H1 (cell line): Measurements from ENCODE around the gene BAX. TPM values are rescaled to one million over a fixed set of nuclear protein-coding genes. Genes with fewer than 3 reads are reported as not detected.

ENCODE experiments used
- CTCF ChIA-PET: fragments of 300-600 bp; sonication (Branson Sonifier 250); formaldehyde crosslinking; loops from one replicate; lab custom pipeline; 2021; ENCODE audit not compliant: partially characterized antibody; lab: Charles Lee
- POLR2A ChIA-PET: fragments of 300-600 bp; sonication (Branson Sonifier 250); formaldehyde crosslinking; loops from one replicate; lab custom pipeline; 2021; ENCODE audit warnings: inconsistent platforms; ENCODE audit not compliant: partially characterized antibody; lab: Charles Lee
- DNase-seq, 2 experiments: peaks; one replicate each; pipeline versions ENCODE4 v3.0.0 to v3.0.0-alpha.2; 2010 to 2022; ENCODE audit warnings: low spot score in 2 of 2, low read depth in 1 of 2, mixed read lengths in 1 of 2
- FAIRE-seq: peaks from 2 replicates; lab custom pipeline; 2011; peaks lifted over from hg19 to GRCh38; lab: Jason Lieb, UNC
- H2AFZ ChIP-seq: 2 replicates; pipeline ENCODE4 v1.8.1; 2012; ENCODE audit warnings: low read length, inconsistent platforms
- H2AK5ac ChIP-seq: 2 replicates; pipeline ENCODE4 v1.6.1; 2013; ENCODE audit warnings: low read depth, low read length
- H2BK120ac ChIP-seq: replicated peaks from 2 replicates; pipeline ENCODE3; 2013; ENCODE audit warnings: low read depth, low read length, inconsistent platforms
- H2BK12ac ChIP-seq: 2 replicates; pipeline ENCODE4 v1.6.1; 2013; ENCODE audit warnings: low read depth, low read length
- H2BK15ac ChIP-seq: 2 replicates; pipeline ENCODE4 v1.6.1; 2013; ENCODE audit warnings: low read length
- H2BK20ac ChIP-seq: 2 replicates; pipeline ENCODE4 v1.6.1; 2013; ENCODE audit warnings: low read length
- H2BK5ac ChIP-seq: 2 replicates; pipeline ENCODE4 v1.6.1; 2013; ENCODE audit warnings: low read depth, low read length
- H3K14ac ChIP-seq: 2 replicates; pipeline ENCODE4 v1.6.1; 2013; ENCODE audit warnings: inconsistent platforms; ENCODE audit not compliant: insufficient read length
- H3K18ac ChIP-seq: 2 replicates; pipeline ENCODE4 v1.6.1; 2013; ENCODE audit warnings: low read length; ENCODE audit errors: extremely low read depth
- H3K23ac ChIP-seq: 2 replicates; pipeline ENCODE4 v1.6.1; 2013; ENCODE audit warnings: inconsistent platforms; ENCODE audit not compliant: insufficient read length
- H3K23me2 ChIP-seq: 2 replicates; pipeline ENCODE4 v1.6.1; 2013; ENCODE audit warnings: low read depth, low read length
- H3K27ac ChIP-seq: 2 replicates; pipeline ENCODE4 v1.6.1; 2011; ENCODE audit warnings: low read depth, low read length, inconsistent platforms
- H3K27me3 ChIP-seq, 4 experiments: replicated peaks in 1 of 4; 1 replicate in 1 of 4; 2 replicates in 3 of 4; pipeline versions ENCODE4 v1.6.1 to v1.8.1; 2011 to 2013; ENCODE audit warnings: low read length in 3 of 4, mild to moderate bottlenecking in 3 of 4, inconsistent platforms in 2 of 4, mixed read lengths in 2 of 4, moderate library complexity in 1 of 4; ENCODE audit not compliant: control insufficient read depth in 3 of 4, insufficient read depth in 3 of 4; ENCODE audit errors: extremely low read depth in 1 of 4
- H3K36me3 ChIP-seq, 4 experiments: 2 replicates each; pipeline versions ENCODE4 v1.6.1 to v1.8.1; 2011 to 2013; ENCODE audit warnings: mild to moderate bottlenecking in 4 of 4, low read length in 3 of 4, moderate library complexity in 2 of 4, control low read depth in 1 of 4, inconsistent platforms in 1 of 4; ENCODE audit not compliant: insufficient read depth in 4 of 4, control insufficient read depth in 2 of 4
- H3K4ac ChIP-seq: replicated peaks from 2 replicates; pipeline ENCODE3; 2013; ENCODE audit warnings: low read length, low read depth, mixed read lengths, inconsistent platforms; ENCODE audit not compliant: insufficient read length
- H3K4me1 ChIP-seq, 4 experiments: replicated peaks in 1 of 4; 1 replicate in 1 of 4; 2 replicates in 3 of 4; pipeline versions ENCODE4 v1.6.1 to v1.8.1; 2011 to 2013; ENCODE audit warnings: low read length in 3 of 4, inconsistent platforms in 2 of 4, mixed read lengths in 1 of 4; ENCODE audit not compliant: insufficient read depth in 4 of 4, control insufficient read depth in 3 of 4
- H3K4me2 ChIP-seq, 2 experiments: 2 replicates each; pipeline versions ENCODE4 v1.6.1 to v1.8.1; 2011 to 2013; ENCODE audit warnings: low read depth in 2 of 2, low read length in 2 of 2, control low read depth in 1 of 2, inconsistent platforms in 1 of 2, mild to moderate bottlenecking in 1 of 2; ENCODE audit not compliant: insufficient read depth in 1 of 2
- H3K4me3 ChIP-seq, 4 experiments: fragments of 200-600, 300-600 bp in 1 of 4; sonication (generic), shearing (Covaris generic), sonication (Bioruptor Twin) in 1 of 4; 2 replicates each; pipeline versions ENCODE4 v1.5.1 to v1.8.1; 2011 to 2016; ENCODE audit warnings: low read length in 4 of 4, low read depth in 3 of 4, control low read depth in 2 of 4, inconsistent platforms in 2 of 4, mild to moderate bottlenecking in 2 of 4, mixed read lengths in 1 of 4, moderate library complexity in 1 of 4; ENCODE audit not compliant: insufficient read depth in 2 of 4; ENCODE audit errors: extremely low read depth in 1 of 4
- H3K56ac ChIP-seq: replicated peaks from 2 replicates; pipeline ENCODE3; 2013; ENCODE audit warnings: low read depth, mild to moderate bottlenecking, mixed read lengths, low read length, inconsistent platforms; ENCODE audit not compliant: insufficient read length
- H3K79me1 ChIP-seq: 2 replicates; pipeline ENCODE4 v1.6.1; 2013; ENCODE audit warnings: low read depth, low read length, control low read depth
- H3K79me2 ChIP-seq, 2 experiments: 2 replicates each; pipeline versions ENCODE4 v1.6.1 to v1.8.1; 2012 to 2013; ENCODE audit warnings: low read length in 2 of 2, mild to moderate bottlenecking in 2 of 2, inconsistent platforms in 1 of 2; ENCODE audit not compliant: insufficient read depth in 2 of 2, control insufficient read depth in 1 of 2
- H3K9ac ChIP-seq, 4 experiments: replicated peaks in 1 of 4; 1 replicate in 1 of 4; 2 replicates in 3 of 4; pipeline versions ENCODE4 v1.6.1 to v1.8.1; 2011 to 2013; ENCODE audit warnings: low read depth in 3 of 4, low read length in 3 of 4, control low read depth in 2 of 4, mild to moderate bottlenecking in 2 of 4, moderate library complexity in 2 of 4, inconsistent platforms in 1 of 4; ENCODE audit errors: extremely low read depth in 1 of 4
- H3K9me3 ChIP-seq, 2 experiments: 2 replicates each; pipeline versions ENCODE4 v1.6.1 to v1.8.1; 2012 to 2013; ENCODE audit warnings: mild to moderate bottlenecking in 2 of 2, moderate library complexity in 2 of 2, control low read depth in 1 of 2, inconsistent platforms in 1 of 2, low read depth in 1 of 2, low read length in 1 of 2, mixed read lengths in 1 of 2; ENCODE audit not compliant: insufficient read depth in 2 of 2
- H4K20me1 ChIP-seq, 2 experiments: replicated peaks in 1 of 2; 2 replicates each; pipeline versions ENCODE3 to v1.8.1; 2011 to 2013; ENCODE audit warnings: inconsistent platforms in 2 of 2, low read length in 2 of 2, mild to moderate bottlenecking in 1 of 2; ENCODE audit not compliant: insufficient read depth in 2 of 2, control insufficient read depth in 1 of 2
- H4K5ac ChIP-seq: 2 replicates; pipeline ENCODE4 v1.6.1; 2013; ENCODE audit warnings: low read length, low read depth, mixed read lengths, inconsistent platforms; ENCODE audit not compliant: insufficient read length
- H4K8ac ChIP-seq: 2 replicates; pipeline ENCODE4 v1.8.0; 2013; ENCODE audit warnings: mild to moderate bottlenecking, moderate library complexity, low read length, inconsistent platforms; ENCODE audit not compliant: insufficient read depth; ENCODE audit errors: extremely low read depth
- H4K91ac ChIP-seq: replicated peaks from 2 replicates; pipeline ENCODE3; 2013; ENCODE audit warnings: low read length, mixed read lengths, inconsistent platforms; ENCODE audit not compliant: insufficient read length
- BACH1 ChIP-seq: IDR thresholded peaks from 2 replicates; pipeline ENCODE4 v1.6.1; 2012; ENCODE audit warnings: low read length, improper control_type of control experiment
- CBX8 ChIP-seq: fragments of 300-800, 300-1000 bp; sonication (generic); IDR thresholded peaks from 2 replicates; pipeline ENCODE4 v1.7.1; 2016; ENCODE audit warnings: low read depth, low read length, borderline replicate concordance
- CREB1 ChIP-seq: IDR thresholded peaks from 2 replicates; pipeline ENCODE4 v1.6.1; 2012; ENCODE audit warnings: inconsistent platforms
- FOSL1 ChIP-seq: IDR thresholded peaks from 2 replicates; pipeline ENCODE4 v1.6.1; 2011; ENCODE audit warnings: mild to moderate bottlenecking, low read depth, low read length, moderate library complexity; ENCODE audit not compliant: insufficient read depth
- GABPA ChIP-seq: IDR thresholded peaks from 2 replicates; pipeline ENCODE4 v1.6.1; 2011; ENCODE audit warnings: mild to moderate bottlenecking, low read length, moderate library complexity, borderline replicate concordance; ENCODE audit not compliant: insufficient read depth
- GTF2F1 ChIP-seq: IDR thresholded peaks from 2 replicates; pipeline ENCODE4 v1.6.1; 2012; ENCODE audit warnings: low read depth, low read length, improper control_type of control experiment, borderline replicate concordance
- NANOG ChIP-seq: IDR thresholded peaks from 2 replicates; pipeline ENCODE4 v1.6.1; 2011; ENCODE audit warnings: low read length, low read depth, mild to moderate bottlenecking, inconsistent platforms; ENCODE audit not compliant: insufficient read depth, poor library complexity, severe bottlenecking
- PHF8 ChIP-seq: fragments of 200-600 bp; sonication (generic); conservative IDR thresholded peaks from 2 replicates; pipeline ENCODE4 v1.7.1; 2012; ENCODE audit warnings: low read depth, mild to moderate bottlenecking, inconsistent platforms, low read length, moderate library complexity
- POLR2A ChIP-seq, 2 experiments: IDR thresholded peaks; 1 replicate in 1 of 2; 2 replicates in 1 of 2; pipeline ENCODE4 v1.6.1; 2011; ENCODE audit warnings: low read depth in 2 of 2, low read length in 2 of 2, mild to moderate bottlenecking in 2 of 2; ENCODE audit errors: control extremely low read depth in 1 of 2
- SAP30 ChIP-seq: fragments of 300-600 bp; sonication (generic); IDR thresholded peaks from 2 replicates; pipeline ENCODE4 v1.7.1; 2012; ENCODE audit warnings: low read length, moderate library complexity, mild to moderate bottlenecking, inconsistent platforms; ENCODE audit not compliant: insufficient read depth, insufficient replicate concordance
- SIN3A ChIP-seq, 2 experiments: IDR thresholded peaks in 1 of 2; conservative IDR thresholded peaks in 1 of 2; 2 replicates each; pipeline ENCODE4 v1.6.1; 2011 to 2012; ENCODE audit warnings: low read length in 2 of 2, improper control_type of control experiment in 1 of 2, low read depth in 1 of 2, mild to moderate bottlenecking in 1 of 2
- TAF1 ChIP-seq: IDR thresholded peaks from 2 replicates; pipeline ENCODE4 v1.6.1; 2011; ENCODE audit warnings: mild to moderate bottlenecking, low read depth, low read length
- TAF7 ChIP-seq: optimal IDR thresholded peaks from 2 replicates; pipeline ENCODE3; 2011; ENCODE audit warnings: low read depth, mild to moderate bottlenecking, inconsistent platforms, low read length, moderate library complexity, borderline replicate concordance
- WGBS, 2 experiments: shearing (Covaris generic) in 1 of 2; methylation state at CpG; one replicate each; pipeline versions ENCODE4 v1.1.6 to v1.1.7; 2013 to 2015; ENCODE audit warnings: low lambda C conversion rate in 2 of 2, mixed read lengths in 2 of 2, inconsistent platforms in 1 of 2, low coverage in 1 of 2, missing lambda C conversion rate in 1 of 2; ENCODE audit not compliant: insufficient replicate concordance in 2 of 2, insufficient coverage in 1 of 2, insufficient read length in 1 of 2; ENCODE audit errors: extremely low coverage in 1 of 2, missing lambda C conversion rate in 1 of 2; 5-methylcytosine and 5-hydroxymethylcytosine counted together
- polyA plus RNA-seq, 7 experiments: library from polyadenylated mRNA; depleted of rRNA in 3 of 7; stranded (reverse) in 5 of 7; unstranded in 2 of 7; fragments of >200 nt in 5 of 7; fragments of 200-250 nt in 2 of 7; gene quantifications; 1 replicate in 5 of 7; 2 replicates in 1 of 7; 4 replicates in 1 of 7; pipeline versions ENCODE4 v1.2.1 to v1.2.3, GENCODE V29; 2011 to 2013; ENCODE audit warnings: missing spikeins in 2 of 7, mixed read lengths in 2 of 7
- total RNA-seq: library from RNA; stranded (reverse); fragmentation: NEBNext Ultra II Directional; extraction: Animal tissue kit (Norgen Biotek cat#: 25700); gene quantifications from 2 replicates; pipeline ENCODE4 v1.2.1, GENCODE V29; 2021

BAX gene
- total and polyA plus RNA-seq, 2 of the 8 experiments (the other 6 are each of a cell fraction or from before 2014, with no cell fraction given) = 257 to 346 TPM

DNA sequence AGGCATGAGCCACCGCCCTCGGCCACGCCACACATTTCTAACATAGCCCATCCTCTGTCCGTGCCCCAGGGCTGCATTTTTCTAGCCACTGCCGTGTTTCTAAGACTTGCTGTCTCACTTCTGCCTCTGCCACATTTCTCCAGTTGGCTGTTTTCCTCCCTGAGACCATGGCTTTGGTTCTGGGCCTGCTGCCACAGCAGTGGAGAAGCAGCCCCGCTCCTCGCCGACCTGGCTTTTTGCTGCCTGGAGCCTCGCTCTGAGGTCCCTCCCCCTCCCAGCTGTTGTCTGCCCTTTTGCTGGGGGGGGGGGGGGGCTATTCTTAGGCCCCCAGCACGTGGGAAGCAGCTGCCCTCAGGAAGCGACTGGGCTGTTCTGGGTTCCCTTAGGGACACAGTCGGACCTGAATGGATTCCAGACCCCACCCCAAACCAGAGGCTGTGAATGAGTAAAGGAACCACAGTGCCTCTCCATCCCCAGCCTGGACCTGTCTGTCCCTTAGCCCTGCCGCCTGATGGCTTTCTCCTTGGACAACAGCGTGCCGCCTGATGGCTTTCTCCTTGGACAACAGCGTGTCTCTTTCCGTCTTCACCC lies 35.1 kb downstream of the BAX start:
- Histone ChIP-seq H2AK5ac (no peak overlapping the region), H2BK20ac (no peak overlapping the region), H3K79me2 (peaks cover 5 to 15% of the 10 kb centered on the region in 2 experiments; a peak in 3 of 4 replicates), H3K27me3 (no peaks in the 10 kb centered on the region), H3K36me3 (peaks cover 3 to 21% (median 9%) of the 10 kb centered on the region in 4 experiments; a peak in 5 of 8 replicates), H3K27ac (no peak overlapping the region), H3K79me1 (peaks cover 8% of the 10 kb centered on the region), H3K9me3 (no peaks in the 10 kb centered on the region), H4K91ac (no peak overlapping the region), H2AFZ (no peak overlapping the region), H3K23ac (no peak overlapping the region), H4K20me1 (peaks cover 0 to 10% of the 10 kb centered on the region in 2 experiments), H3K4me1 (peaks cover 0 to 3% (median 0%) of the 10 kb centered on the region in 4 experiments; a peak in 2 of 7 replicates), H3K14ac (no peak overlapping the region), H2BK120ac (no peak overlapping the region), H4K5ac (no peak overlapping the region), H3K56ac (no peak overlapping the region), H4K8ac (no peak overlapping the region; the same call in 1 of the 2 replicates), H3K4me2 (no peak overlapping the region; a peak in 1 of 4 replicates), H2BK15ac (no peak overlapping the region), H3K18ac (no peak overlapping the region), H3K9ac (no peak overlapping the region), H2BK12ac (no peak overlapping the region), H3K4ac (no peak overlapping the region), H3K4me3 (no peak overlapping the region), H3K23me2 (peaks cover 8% of the 10 kb centered on the region; the same call in 1 of the 2 replicates), H2BK5ac (no peak overlapping the region)
- FAIRE-seq = no peak
- POLR2A ChIA-PET = interaction anchor here (0.6 kb wide), 1 partner anchor 26 kb away, joined by 3 read pairs; no protein-coding TSS in a partner anchor
- CTCF ChIA-PET = interaction anchor here (1.1 to 2.9 kb wide), 4 partner anchors 8 to 19 kb away, joined by 3 to 13 read pairs (median 3); no protein-coding TSS in a partner anchor
- DNase-seq = no peak
- 92% methylated on average over 14 of the region's 17 CpGs; no CpG with 5 or more reads in 1 of the 2 experiments for WGBS, 2 experiments
- TF ChIP-seq FOSL1 (no peak), SIN3A (conservative IDR thresholded peaks at IDR 0.05 in 1 of 2, IDR thresholded peaks at IDR 0.05 in 1 of 2; ENCODE audit: low read depth in 1 of 2, low read length in 2 of 2) (no peak), GABPA (no peak), POLR2A (IDR thresholded peaks at IDR 0.05; ENCODE audit: control extremely low read depth in 1 of 2, low read depth in 2 of 2, low read length in 2 of 2) (no peak), CBX8 (no peak), PHF8 (no peak), CREB1 (no peak), NANOG (no peak), GTF2F1 (no peak), BACH1 (no peak), TAF7 (no peak), SAP30 (no peak), TAF1 (no peak)
